Measurements from ENCODE around the gene DAG1.

GRCh38 chr3:49497606-49498005, 27.5 kb downstream of the DAG1 start:
- TF ChIP-seq, protein P1, sequence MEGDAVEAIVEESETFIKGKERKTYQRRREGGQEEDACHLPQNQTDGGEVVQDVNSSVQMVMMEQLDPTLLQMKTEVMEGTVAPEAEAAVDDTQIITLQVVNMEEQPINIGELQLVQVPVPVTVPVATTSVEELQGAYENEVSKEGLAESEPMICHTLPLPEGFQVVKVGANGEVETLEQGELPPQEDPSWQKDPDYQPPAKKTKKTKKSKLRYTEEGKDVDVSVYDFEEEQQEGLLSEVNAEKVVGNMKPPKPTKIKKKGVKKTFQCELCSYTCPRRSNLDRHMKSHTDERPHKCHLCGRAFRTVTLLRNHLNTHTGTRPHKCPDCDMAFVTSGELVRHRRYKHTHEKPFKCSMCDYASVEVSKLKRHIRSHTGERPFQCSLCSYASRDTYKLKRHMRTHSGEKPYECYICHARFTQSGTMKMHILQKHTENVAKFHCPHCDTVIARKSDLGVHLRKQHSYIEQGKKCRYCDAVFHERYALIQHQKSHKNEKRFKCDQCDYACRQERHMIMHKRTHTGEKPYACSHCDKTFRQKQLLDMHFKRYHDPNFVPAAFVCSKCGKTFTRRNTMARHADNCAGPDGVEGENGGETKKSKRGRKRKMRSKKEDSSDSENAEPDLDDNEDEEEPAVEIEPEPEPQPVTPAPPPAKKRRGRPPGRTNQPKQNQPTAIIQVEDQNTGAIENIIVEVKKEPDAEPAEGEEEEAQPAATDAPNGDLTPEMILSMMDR (IDR thresholded peaks at IDR 0.05), result no peak
- no peak for TF ChIP-seq POLR2A (IDR thresholded peaks at IDR 0.05)

Measured in sigmoid colon (tissue), 3 donors.